ENCODE data around the gene VWA8. TPM values are rescaled to one million over a fixed set of nuclear protein-coding genes. Genes with fewer than 3 reads are reported as not detected.

Gene VWA8
- total RNA-seq, 1 donor from 2014 or later = 15.8 TPM

- TF ChIP-seq CTCF (IDR thresholded peaks at IDR 0.05) = no peak
- Mint-ChIP-seq H3K4me1 (ENCODE audit: unreplicated experiment) (peaks cover 1% of the 10 kb centered on the region), H3K36me3 (ENCODE audit: unreplicated experiment) (peaks cover 6% of the 10 kb centered on the region)
These were observed 217.9 kb downstream of the VWA8 start for GRCh38 chr13:41742917-41743552.

GRCh38 chr13:41740479-41740878 is 220.4 kb downstream of the VWA8 start:
- H3K4me1 Mint-ChIP-seq (ENCODE audit: unreplicated experiment) = peaks cover 2% of the 10 kb centered on the region
- H3K27me3 Mint-ChIP-seq (ENCODE audit: unreplicated experiment) = no peaks in the 10 kb centered on the region
- DNase-seq (ENCODE audit: extremely low spot score, unreplicated experiment) = no peak
- H3K4me3 Mint-ChIP-seq (ENCODE audit: unreplicated experiment) = no peak overlapping the region
- TF ChIP-seq CTCF (IDR thresholded peaks at IDR 0.05) = no peak
- H3K9me3 Mint-ChIP-seq (ENCODE audit: unreplicated experiment) = no peaks in the 10 kb centered on the region
- H3K36me3 Mint-ChIP-seq (ENCODE audit: unreplicated experiment) = no peaks in the 10 kb centered on the region
- no peak overlapping the region for H3K27ac Mint-ChIP-seq (ENCODE audit: unreplicated experiment)

More at GRCh38 chr13:41742917-41743552, 217.9 kb downstream of the VWA8 start:
- Mint-ChIP-seq H3K4me3 (ENCODE audit: unreplicated experiment) (no peak overlapping the region), H3K9me3 (ENCODE audit: unreplicated experiment) (no peaks in the 10 kb centered on the region), H3K27ac (ENCODE audit: unreplicated experiment) (no peak overlapping the region), H3K27me3 (ENCODE audit: unreplicated experiment) (no peaks in the 10 kb centered on the region)
- no peak for DNase-seq (ENCODE audit: extremely low spot score, unreplicated experiment)

GRCh38 chr13:41722684-41723535 is 238.0 kb downstream of the VWA8 start:
- no peak for DNase-seq (ENCODE audit: extremely low spot score, unreplicated experiment)
- Mint-ChIP-seq H3K4me3 (ENCODE audit: unreplicated experiment) (no peak overlapping the region), H3K4me1 (ENCODE audit: unreplicated experiment) (no peaks in the 10 kb centered on the region), H3K9me3 (ENCODE audit: unreplicated experiment) (no peaks in the 10 kb centered on the region), H3K27ac (ENCODE audit: unreplicated experiment) (no peak overlapping the region), H3K36me3 (ENCODE audit: unreplicated experiment) (peaks cover 4% of the 10 kb centered on the region), H3K27me3 (ENCODE audit: unreplicated experiment) (no peaks in the 10 kb centered on the region)
- TF ChIP-seq CTCF (IDR thresholded peaks at IDR 0.05) = no peak

GRCh38 chr13:41720839-41721561 is 239.9 kb downstream of the VWA8 start:
- peaks cover under 1% of the 10 kb centered on the region for H3K4me1 Mint-ChIP-seq (ENCODE audit: unreplicated experiment)
- no peak overlapping the region for H3K27ac Mint-ChIP-seq (ENCODE audit: unreplicated experiment)
- TF ChIP-seq CTCF (IDR thresholded peaks at IDR 0.05) = no peak
- H3K36me3 Mint-ChIP-seq (ENCODE audit: unreplicated experiment) = peaks cover 4% of the 10 kb centered on the region
- DNase-seq (ENCODE audit: extremely low spot score, unreplicated experiment) = no peak
- no peak overlapping the region for H3K4me3 Mint-ChIP-seq (ENCODE audit: unreplicated experiment)
- no peaks in the 10 kb centered on the region for H3K9me3 Mint-ChIP-seq (ENCODE audit: unreplicated experiment)
- H3K27me3 Mint-ChIP-seq (ENCODE audit: unreplicated experiment) = no peaks in the 10 kb centered on the region

GRCh38 chr13:41716236-41716635 is 244.7 kb downstream of the VWA8 start:
- Mint-ChIP-seq H3K9me3 (ENCODE audit: unreplicated experiment) (no peaks in the 10 kb centered on the region), H3K27ac (ENCODE audit: unreplicated experiment) (no peak overlapping the region), H3K27me3 (ENCODE audit: unreplicated experiment) (no peaks in the 10 kb centered on the region), H3K4me1 (ENCODE audit: unreplicated experiment) (peaks cover 3% of the 10 kb centered on the region), H3K4me3 (ENCODE audit: unreplicated experiment) (no peak overlapping the region), H3K36me3 (ENCODE audit: unreplicated experiment) (peaks cover 2% of the 10 kb centered on the region)
- no peak for DNase-seq (ENCODE audit: extremely low spot score, unreplicated experiment)
- no peak for TF ChIP-seq CTCF (IDR thresholded peaks at IDR 0.05)
